ENCODE data around the gene RPS27L. TPM values are rescaled to one million over a fixed set of nuclear protein-coding genes. Genes with fewer than 3 reads are reported as not detected.
"Not testable (repeated sequence)": the region's sequence is repeated elsewhere in the genome, so short reads cannot be mapped to it uniquely, and the experiment has no call there.

RPS27L gene
- polyA plus RNA-seq, 2 of the 4 experiments (the other 2 are of a cell fraction) = 609 to 748 TPM

DNA sequence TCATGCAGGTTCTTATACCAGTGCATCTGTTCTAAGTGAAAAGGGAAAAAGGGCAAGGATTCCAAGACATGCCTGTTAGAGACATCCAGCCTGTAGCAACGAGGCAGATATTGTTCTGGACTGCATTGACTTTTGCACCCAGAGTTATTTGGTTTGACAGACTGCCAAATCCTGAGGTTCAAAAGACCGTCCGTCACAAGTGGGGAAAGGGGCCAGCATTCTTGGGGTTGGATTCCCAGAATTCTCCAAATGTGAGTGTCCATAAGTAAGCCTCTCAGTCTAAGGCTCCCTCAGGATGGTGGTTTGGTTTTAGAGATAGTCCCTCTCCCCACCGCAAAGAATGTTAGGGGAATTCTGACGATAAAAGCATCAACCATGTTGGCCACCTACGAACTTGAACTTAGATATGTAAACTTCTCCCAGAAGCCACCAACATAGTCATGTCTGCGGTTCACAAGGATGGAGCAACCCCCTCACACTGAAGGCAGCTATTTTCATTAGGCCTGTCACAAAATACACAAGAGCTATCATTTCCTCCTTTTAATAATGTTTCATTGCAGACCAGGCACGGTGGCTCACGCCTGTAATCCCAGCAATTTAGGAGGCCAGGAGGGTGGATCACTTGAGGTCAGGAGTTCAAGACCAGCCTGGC lies 49.3 kb downstream of the RPS27L start (continued):
- TF ChIP-seq, protein P1, sequence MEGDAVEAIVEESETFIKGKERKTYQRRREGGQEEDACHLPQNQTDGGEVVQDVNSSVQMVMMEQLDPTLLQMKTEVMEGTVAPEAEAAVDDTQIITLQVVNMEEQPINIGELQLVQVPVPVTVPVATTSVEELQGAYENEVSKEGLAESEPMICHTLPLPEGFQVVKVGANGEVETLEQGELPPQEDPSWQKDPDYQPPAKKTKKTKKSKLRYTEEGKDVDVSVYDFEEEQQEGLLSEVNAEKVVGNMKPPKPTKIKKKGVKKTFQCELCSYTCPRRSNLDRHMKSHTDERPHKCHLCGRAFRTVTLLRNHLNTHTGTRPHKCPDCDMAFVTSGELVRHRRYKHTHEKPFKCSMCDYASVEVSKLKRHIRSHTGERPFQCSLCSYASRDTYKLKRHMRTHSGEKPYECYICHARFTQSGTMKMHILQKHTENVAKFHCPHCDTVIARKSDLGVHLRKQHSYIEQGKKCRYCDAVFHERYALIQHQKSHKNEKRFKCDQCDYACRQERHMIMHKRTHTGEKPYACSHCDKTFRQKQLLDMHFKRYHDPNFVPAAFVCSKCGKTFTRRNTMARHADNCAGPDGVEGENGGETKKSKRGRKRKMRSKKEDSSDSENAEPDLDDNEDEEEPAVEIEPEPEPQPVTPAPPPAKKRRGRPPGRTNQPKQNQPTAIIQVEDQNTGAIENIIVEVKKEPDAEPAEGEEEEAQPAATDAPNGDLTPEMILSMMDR (IDR thresholded peaks at IDR 0.05) = no peak
- no peak for TF ChIP-seq KDM5A (IDR thresholded peaks at IDR 0.05)
- TF ChIP-seq TP53 (CRISPR knock-in tag; IDR thresholded peaks at IDR 0.05) = no peak

GRCh38 chr15:63105354-63105753 lies 51.9 kb downstream of the RPS27L start:
- Histone ChIP-seq H3K4me1 (peaks cover 20% of the 10 kb centered on the region), H3K9me3 (peaks cover 24% of the 10 kb centered on the region), H3K27ac (peak overlapping the region; percentile 84 to 92)
- FAIRE-seq, H3K4me2 ChIP-seq, ATAC-seq, H3K4me3 ChIP-seq: not testable (repeated sequence)
- ChIA-PET CTCF (interaction anchor here (0.6 to 2.9 kb wide), 3 partner anchors 11 to 57 kb away, joined by 4 to 13 read pairs (median 10); no protein-coding TSS in a partner anchor), POLR2A (interaction anchor here (1.3 kb wide), 1 partner anchor 52 kb away, joined by 3 read pairs; the partner anchor contains the start of gene RPS27L)
- 74% methylated on average over 8 of the region's 8 CpGs for WGBS (ENCODE audit: missing lambda C conversion rate)
- DNase-seq (ENCODE audit: low read depth in 1 of 2, low spot score in 1 of 2) = peak in 1 of 2 experiments; percentile 57
- TF ChIP-seq MAFK (IDR thresholded peaks at IDR 0.05; ENCODE audit: partially characterized antibody) = peak; percentile 79

DNA sequence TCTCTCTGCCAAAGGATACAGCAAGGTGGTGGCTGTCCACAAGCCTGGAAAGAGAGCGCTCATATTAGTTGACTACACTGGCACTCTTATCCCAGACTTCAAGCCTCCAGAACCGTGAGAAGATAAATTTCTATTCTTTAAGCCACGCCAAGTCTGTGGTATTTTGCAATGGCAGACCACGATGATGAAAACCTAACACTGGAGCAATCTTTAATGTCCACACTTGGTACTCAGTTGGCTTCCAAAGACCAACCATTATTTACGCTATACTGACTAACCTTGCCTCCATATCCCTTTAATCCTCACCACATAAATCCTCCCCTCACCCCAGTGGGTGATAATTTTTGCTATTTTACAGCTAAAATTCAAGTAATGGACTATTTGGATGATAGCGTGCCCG lies 52.5 kb downstream of the RPS27L start:
- peak; percentile 34 to 70; a peak in 2 of 4 replicates for TF ChIP-seq CEBPB (IDR thresholded peaks at IDR 0.05)
- no peak for TF ChIP-seq POLR2AphosphoS2 (conservative IDR thresholded peaks at IDR 0.05; ENCODE audit: low read length)
- no peak for TF ChIP-seq MAZ (IDR thresholded peaks at IDR 0.05; ENCODE audit: borderline replicate concordance, low read depth, low read length)
- CTCF ChIA-PET = interaction anchor here (0.5 to 2.9 kb wide), 5 partner anchors 11 to 362 kb away, joined by 4 to 13 read pairs (median 5); partner anchors contain the start of gene LACTB

GRCh38 chr15:63103416-63103815 lies 53.9 kb downstream of the RPS27L start:
- ChIA-PET CTCF (interaction anchor here (1.1 to 2.9 kb wide), 3 partner anchors 10 to 55 kb away, joined by 5 to 13 read pairs (median 10); partner anchors contain the start of gene LACTB), POLR2A (no interaction called here)
- FAIRE-seq = no peak
- peak overlapping the region; percentile 49 to 92 for H3K27ac ChIP-seq
- no peak for TF ChIP-seq SMC3 (IDR thresholded peaks at IDR 0.05)
- no peak for TF ChIP-seq MAFK (IDR thresholded peaks at IDR 0.05; ENCODE audit: partially characterized antibody)
- TF ChIP-seq NPAS2 (CRISPR knock-in tag; IDR thresholded peaks at IDR 0.05; ENCODE audit: borderline replicate concordance) = no peak
- TF ChIP-seq BCL3 (IDR thresholded peaks at IDR 0.05) = no peak
- TF ChIP-seq MAZ (IDR thresholded peaks at IDR 0.05; ENCODE audit: borderline replicate concordance, low read depth, low read length) = no peak
- TF ChIP-seq HDAC2 (IDR thresholded peaks at IDR 0.05) = no peak
- no peak for TF ChIP-seq FOXS1 (CRISPR knock-in tag; IDR thresholded peaks at IDR 0.05)
- no peak for TF ChIP-seq BHLHE40 (IDR thresholded peaks at IDR 0.05; ENCODE audit: low read depth, low read length)
- TF ChIP-seq E2F6 (IDR thresholded peaks at IDR 0.05; ENCODE audit: borderline replicate concordance, low read depth) = no peak
- no peak for TF ChIP-seq RFX5 (IDR thresholded peaks at IDR 0.05)
- H3K4me3 ChIP-seq = no peak overlapping the region
- whole genome bisulfite sequencing (ENCODE audit: missing lambda C conversion rate) = 91% methylated on average over 3 of the region's 3 CpGs
- no peak for ATAC-seq
- H3K4me1 ChIP-seq = peaks cover 13% of the 10 kb centered on the region
- no peak overlapping the region for H3K4me2 ChIP-seq
- DNase-seq (ENCODE audit: low read depth in 1 of 2, low spot score in 1 of 2) = no peak
- H3K9me3 ChIP-seq = peaks cover 14% of the 10 kb centered on the region; the same call in 2 of the 3 replicates

More for the DNA sequence above, 52.5 kb downstream of the RPS27L start:
- Histone ChIP-seq H3K4me2 (no peak overlapping the region), H3K4me1 (peaks cover 20% of the 10 kb centered on the region), H3K27ac (peak overlapping the region; percentile 24 to 92; a peak in 5 of 6 replicates), H3K9me3 (peaks cover 18% of the 10 kb centered on the region), H3K4me3 (no peak overlapping the region)
- POLR2A ChIA-PET = interaction anchor here (1.3 kb wide), 1 partner anchor 53 kb away, joined by 3 read pairs; the partner anchor contains the start of gene RPS27L
- FAIRE-seq (no peak), ATAC-seq (no peak), DNase-seq (ENCODE audit: low read depth in 1 of 2, low spot score in 1 of 2) (no peak)
- 68% methylated on average over 7 of the region's 7 CpGs for WGBS (ENCODE audit: missing lambda C conversion rate)

- POLR2A ChIA-PET; H3K9me3 ChIP-seq; H3K4me2 ChIP-seq; ATAC-seq; H3K4me3 ChIP-seq; FAIRE-seq; DNase-seq (ENCODE audit: low read depth in 1 of 2, low spot score in 1 of 2): not testable (repeated sequence)
- WGBS (ENCODE audit: missing lambda C conversion rate) = 88% methylated on average over 5 of the region's 5 CpGs
- CTCF ChIA-PET = interaction anchor here (0.6 to 1.1 kb wide), 2 partner anchors 39 to 317 kb away, joined by 3 read pairs; no protein-coding TSS in a partner anchor
- peak overlapping the region; percentile 18 to 75; a peak in 4 of 6 replicates for H3K27ac ChIP-seq
- H3K4me1 ChIP-seq = peaks cover 34% of the 10 kb centered on the region
These were observed 57.7 kb downstream of the RPS27L start for GRCh38 chr15:63099581-63099980.

DNA sequence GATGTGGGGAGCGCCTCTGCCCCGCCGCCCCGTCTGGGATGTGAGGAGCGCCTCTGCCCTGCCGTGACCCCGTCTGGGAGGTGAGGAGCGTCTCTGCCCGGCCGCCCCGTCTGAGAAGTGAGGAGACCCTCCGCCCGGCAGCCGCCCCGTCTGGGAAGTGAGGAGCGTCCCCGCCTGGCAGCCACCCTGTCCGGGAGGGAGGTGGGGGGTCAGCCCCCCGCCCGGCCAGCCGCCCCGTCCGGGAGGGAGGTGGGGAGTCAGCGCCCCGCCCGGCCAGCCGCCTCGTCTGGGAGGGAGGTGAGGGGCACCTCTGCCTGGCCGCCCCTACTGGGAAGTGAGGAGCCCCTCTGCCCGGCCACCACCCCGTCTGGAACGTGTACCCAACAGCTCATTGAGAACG lies 58.4 kb downstream of the RPS27L start:
- FAIRE-seq; H3K9me3 ChIP-seq; ATAC-seq; H3K4me3 ChIP-seq; H3K4me2 ChIP-seq; CTCF ChIA-PET; DNase-seq (ENCODE audit: low read depth in 1 of 2, low spot score in 1 of 2); POLR2A ChIA-PET: not testable (repeated sequence)
- peaks cover 41% of the 10 kb centered on the region for H3K4me1 ChIP-seq
- WGBS (ENCODE audit: missing lambda C conversion rate) = 79% methylated on average over 2 of the region's 33 CpGs
- H3K27ac ChIP-seq = peak overlapping the region in 1 of 2 experiments; percentile 75; a peak in 3 of 6 replicates
